ENCODE data around the gene GSTA5.
"Not testable (repeated sequence)": the region's sequence is repeated elsewhere in the genome, so short reads cannot be mapped to it uniquely, and the experiment has no call there.

The GSTA5 gene

GRCh38 chr6:52840763-52841585 is at the start of gene GSTA5:
Gene GSTA5 (minus strand): TSS chr6:52840813.
- no peak for DNase-seq (ENCODE audit: low read depth in 2 of 2, low spot score in 1 of 2)

DNA sequence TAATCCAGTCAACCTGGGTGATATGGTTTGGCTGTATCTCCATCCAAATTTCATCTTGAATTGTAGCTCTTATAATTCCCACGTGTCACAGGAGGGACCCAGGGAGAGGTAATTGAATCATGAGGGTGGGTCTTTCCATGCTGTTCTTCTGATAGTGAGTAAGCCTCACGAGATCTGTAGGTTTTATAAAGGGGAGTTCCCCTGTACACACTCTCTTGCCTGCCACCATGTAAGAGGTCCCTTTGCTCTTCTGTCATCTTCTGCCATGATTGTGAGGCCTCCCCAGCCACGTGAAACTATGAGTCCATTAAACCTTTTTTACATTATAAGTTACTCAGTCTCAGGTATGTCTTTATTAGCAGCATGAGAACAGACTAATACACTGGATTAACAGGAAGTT is 49.4 kb upstream of the GSTA5 start:
- DNase-seq (ENCODE audit: low read depth in 2 of 2, low spot score in 1 of 2), result no peak

DNA sequence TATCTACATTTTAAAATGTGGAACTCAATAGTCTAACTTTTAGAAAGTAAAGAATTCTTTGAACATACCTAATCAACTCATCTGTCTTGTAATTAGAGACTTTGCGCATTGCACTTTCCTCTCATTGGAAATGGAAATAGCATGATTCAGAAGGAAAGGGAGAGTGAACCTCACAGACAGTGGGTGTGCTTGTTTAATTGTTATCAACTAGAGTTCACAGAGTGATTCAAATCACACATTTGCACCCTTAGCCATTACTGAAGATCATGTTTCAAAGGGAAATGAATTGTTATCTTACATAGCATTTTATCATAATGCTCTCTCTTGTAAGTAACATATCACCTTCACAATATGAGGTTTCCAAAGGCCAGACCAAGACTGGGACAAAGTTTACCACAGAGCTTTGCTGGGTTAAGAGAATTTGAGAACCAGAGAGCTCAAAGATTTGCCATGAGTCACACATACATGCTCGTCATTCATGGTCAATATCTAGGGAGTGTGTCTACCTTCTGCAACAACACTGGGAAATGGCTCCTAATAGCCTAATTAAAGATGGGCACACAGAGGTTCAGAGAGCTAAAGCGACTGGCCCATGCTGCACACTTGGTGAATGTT is 47.4 kb upstream of the GSTA5 start:
- no peak for DNase-seq (ENCODE audit: low read depth in 2 of 2, low spot score in 1 of 2)

- DNase-seq (ENCODE audit: low read depth in 2 of 2, low spot score in 1 of 2), result peak; percentile 21 to 24
Observed at GRCh38 chr6:52881996-52882841, 41.6 kb upstream of the GSTA5 start.

- DNase-seq (ENCODE audit: low read depth in 2 of 2, low spot score in 1 of 2), result no peak
Observed at GRCh38 chr6:52881662-52881995, 41.0 kb upstream of the GSTA5 start.

DNA sequence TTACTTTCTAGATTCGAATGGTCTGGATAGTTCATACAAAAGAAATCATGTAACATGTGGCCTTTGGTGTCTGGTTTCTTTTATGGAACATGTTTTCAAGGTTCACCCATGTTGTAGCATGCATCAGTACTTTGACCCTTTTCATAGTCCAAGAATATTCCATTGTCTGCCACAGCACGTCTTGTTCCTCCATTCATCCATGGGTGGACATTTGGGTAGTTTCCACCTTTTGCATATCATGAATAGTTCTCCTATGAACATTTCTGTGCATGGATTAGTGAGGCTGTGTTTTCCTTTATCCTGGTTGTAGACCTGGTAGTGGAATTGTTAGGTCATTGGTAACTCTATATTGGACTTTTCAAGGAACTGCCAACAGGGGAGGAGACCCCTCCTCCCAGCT is 37.2 kb upstream of the GSTA5 start:
- DNase-seq (ENCODE audit: low read depth in 2 of 2, low spot score in 1 of 2), result no peak

DNA sequence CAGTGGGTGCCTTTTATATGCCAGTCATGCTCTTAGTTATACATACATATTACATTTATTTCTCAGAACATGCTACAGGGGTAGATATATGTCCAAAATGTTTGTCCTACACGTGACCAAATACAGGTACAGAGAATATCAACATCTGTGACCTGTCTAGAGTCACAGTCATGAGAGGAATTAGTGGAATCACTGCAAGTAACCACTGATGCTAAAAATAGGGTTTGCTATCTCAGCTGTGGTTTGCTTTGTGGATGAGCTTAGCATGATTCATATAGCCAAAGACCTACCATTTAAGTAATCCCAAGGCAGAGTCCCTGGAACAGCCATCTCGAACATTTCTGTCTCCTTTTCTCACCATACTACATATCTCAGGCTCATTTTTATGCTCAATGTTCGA is 36.6 kb upstream of the GSTA5 start:
- DNase-seq (ENCODE audit: low read depth in 2 of 2, low spot score in 1 of 2), result no peak

DNA sequence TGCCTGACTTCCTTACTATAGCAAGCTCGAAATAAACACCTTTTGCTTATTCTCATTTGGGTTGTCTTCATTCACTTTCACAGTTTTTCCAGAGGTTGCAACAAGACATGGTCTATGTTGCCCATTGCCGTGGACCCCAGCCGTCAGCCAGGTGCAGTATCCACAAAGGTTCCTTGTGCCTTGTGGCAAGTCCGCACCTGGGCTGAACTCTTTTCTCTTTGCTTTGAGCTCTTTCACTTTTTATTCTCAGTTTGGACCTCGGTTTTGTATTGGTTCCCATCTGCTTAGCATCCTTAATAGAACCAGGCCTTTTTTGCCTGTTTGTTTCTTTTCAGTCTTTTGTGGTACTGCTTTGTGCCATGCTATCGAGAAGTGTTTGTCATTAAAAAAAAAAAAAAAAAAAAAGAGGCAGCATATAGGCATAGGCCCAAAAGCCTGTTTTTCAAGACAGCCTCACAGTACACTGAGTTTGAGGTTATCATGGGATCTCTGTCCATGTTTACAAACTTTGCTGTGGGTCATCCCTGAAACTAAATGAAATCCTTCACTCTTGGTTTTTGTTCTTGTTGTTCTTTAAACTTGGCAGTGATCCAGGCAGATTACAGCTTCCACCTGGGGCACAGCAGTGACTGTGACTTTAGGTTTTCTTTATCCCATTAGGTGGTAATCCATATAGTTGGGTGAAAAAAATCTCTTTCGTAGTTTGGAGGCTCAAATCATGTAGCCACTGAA is 35.6 kb upstream of the GSTA5 start:
- DNase-seq (ENCODE audit: low read depth in 2 of 2, low spot score in 1 of 2), result no peak

DNA sequence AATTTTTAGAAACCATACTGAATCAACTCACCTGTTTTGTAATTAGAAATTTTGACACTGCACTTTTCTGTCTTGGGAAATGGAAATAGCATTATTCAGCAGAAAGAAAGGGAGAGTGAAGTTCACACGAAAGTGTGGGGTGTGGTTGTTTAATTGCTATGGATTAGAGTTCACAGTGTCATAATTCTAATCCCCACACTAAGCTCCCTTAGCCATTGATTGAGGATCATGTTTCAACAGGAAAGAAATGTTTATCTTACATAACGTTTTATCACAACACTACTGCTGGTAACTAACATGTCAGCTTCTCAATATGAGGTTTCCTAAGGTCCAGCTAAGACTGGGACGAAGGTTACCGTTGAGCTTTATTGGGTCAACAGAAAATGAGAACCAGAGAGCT is 31.4 kb upstream of the GSTA5 start:
- DNase-seq (ENCODE audit: low read depth in 2 of 2, low spot score in 1 of 2), result no peak

GRCh38 chr6:52871621-52872020 is 31.0 kb upstream of the GSTA5 start:
- DNase-seq (ENCODE audit: low read depth in 2 of 2, low spot score in 1 of 2), result no peak

GRCh38 chr6:52870335-52871091 is 29.9 kb upstream of the GSTA5 start:
- not testable (repeated sequence) for DNase-seq (ENCODE audit: low read depth in 2 of 2, low spot score in 1 of 2)

DNA sequence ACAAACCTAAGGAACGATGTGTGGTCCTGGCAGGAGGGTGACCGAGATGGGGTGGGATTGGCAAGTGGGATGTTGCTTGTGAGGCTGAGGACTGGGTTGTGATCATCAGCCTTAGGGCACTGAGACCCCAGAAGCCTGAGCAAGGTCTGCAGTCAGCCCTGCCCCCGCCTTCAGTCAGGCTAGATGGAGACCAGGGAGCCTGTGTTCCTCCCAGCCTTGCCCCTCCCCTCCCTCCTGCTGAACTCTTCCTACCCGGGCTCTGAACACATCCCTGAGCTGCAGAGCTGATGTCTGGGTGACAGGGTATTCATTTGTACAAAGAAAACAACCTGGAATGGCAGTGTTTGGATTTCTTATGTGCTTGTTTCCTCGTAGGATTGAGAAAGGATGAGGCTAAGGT is 28.3 kb upstream of the GSTA5 start:
- not testable (repeated sequence) for DNase-seq (ENCODE audit: low read depth in 2 of 2, low spot score in 1 of 2)

DNA sequence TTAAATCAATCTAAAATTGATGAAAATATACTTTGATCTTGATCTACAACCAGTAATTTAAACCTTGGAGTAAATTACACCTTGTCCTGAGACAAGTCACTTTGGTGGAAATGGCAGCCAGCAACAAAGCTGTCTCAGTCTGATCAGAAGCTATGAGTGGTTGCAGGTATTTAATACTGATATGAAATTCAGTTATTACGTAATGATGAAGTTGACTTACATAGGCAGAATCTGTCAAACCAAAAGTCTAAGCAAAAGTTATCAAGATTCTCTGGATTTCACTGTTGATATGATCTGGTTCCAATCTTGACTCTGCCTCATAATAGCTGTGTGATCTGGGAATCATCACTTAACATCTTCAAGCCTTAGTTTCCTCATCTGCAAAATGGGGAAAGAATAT is 27.6 kb upstream of the GSTA5 start:
- no peak for DNase-seq (ENCODE audit: low read depth in 2 of 2, low spot score in 1 of 2)

- DNase-seq (ENCODE audit: low read depth in 2 of 2, low spot score in 1 of 2), result not testable (repeated sequence)
Observed at GRCh38 chr6:52861151-52861550, 20.5 kb upstream of the GSTA5 start.

DNA sequence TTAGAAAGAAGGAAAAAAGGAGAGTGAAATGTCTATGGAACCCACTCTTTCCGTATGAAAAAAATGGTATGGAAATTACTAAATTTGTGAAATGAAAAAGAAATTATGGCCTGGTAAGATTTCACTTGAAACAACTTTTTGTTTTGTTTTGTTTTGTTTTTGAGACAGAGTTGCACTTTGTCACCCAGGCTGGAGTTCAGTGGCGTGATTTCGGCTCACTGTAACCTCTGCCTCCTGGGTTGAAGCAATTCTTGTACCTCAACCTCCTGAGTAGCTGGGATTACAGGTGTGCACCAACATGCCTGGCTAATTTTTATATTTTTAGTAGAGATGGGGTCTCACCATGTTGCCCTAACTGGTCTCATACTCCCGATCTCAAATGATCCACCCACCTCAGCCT is 17.8 kb upstream of the GSTA5 start:
- no peak for DNase-seq (ENCODE audit: low read depth in 2 of 2, low spot score in 1 of 2)

DNA sequence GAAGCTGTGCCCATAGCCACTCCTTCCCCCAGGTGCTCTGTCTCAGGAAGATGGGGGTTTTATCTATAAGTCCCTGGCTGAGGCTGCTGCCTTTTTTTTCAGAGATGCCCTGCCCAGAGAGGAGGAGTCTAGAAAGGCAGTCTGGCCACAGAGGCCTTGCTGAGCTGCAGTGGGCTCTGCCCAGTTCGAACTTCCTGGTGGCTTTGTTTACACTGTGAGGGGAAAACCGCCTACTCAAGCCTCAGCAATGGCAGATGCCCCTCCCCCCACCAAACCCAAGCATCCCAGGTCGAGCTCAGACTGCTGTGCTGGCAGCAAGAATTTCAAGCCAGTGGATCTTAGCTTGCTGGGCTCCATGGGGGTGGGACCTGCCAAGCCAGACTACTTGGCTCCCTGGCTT is 15.5 kb upstream of the GSTA5 start:
- not testable (repeated sequence) for DNase-seq (ENCODE audit: low read depth in 2 of 2, low spot score in 1 of 2)

DNA sequence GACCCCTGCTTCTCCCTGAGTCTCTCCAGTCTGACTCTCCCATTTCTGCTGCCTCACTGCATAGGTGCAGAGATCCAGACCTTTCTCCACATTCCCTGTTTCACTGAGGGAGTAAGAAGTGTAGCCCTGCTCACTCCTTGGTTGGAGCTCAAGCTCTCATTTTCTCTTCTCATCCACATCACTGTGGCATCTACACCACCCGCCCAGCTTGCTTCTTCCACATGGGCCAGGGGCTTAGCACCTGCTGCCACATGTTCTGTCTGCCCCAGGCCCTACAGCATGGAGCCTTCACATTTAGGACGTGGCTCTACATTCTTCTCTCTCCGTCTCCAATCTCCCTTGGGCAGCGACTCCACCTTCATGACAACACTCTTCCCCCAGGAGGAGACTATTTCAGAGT is 8.5 kb upstream of the GSTA5 start:
- DNase-seq (ENCODE audit: low read depth in 2 of 2, low spot score in 1 of 2), result no peak

- DNase-seq (ENCODE audit: low read depth in 2 of 2, low spot score in 1 of 2), result no peak
Observed at GRCh38 chr6:52846002-52846401, 5.4 kb upstream of the GSTA5 start.

DNA sequence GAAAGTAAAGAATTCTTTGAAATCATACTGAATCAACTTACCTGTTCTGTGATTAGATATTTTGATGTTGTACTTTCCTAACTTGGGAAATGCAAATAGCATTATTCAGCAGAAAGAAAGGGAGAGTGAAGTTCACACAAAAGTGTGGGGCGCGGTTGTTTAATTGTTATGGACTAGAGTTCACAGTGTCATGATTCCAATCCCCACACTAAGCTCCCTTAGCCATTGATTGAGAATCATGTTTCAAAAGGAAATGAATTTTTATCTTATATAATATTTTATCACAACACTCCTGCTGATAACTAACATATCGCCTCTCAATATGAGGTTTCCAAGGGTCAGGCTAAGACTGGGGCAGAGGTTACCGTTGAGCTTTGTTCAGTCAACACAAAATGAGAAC is 3.0 kb upstream of the GSTA5 start:
- DNase-seq (ENCODE audit: low read depth in 2 of 2, low spot score in 1 of 2), result no peak
